Measurements from ENCODE around the gene VKORC1L1. TPM values are rescaled to one million over a fixed set of nuclear protein-coding genes. Genes with fewer than 3 reads are reported as not detected.

The VKORC1L1 gene
- 9.7 and 10.4 TPM in 2 replicates for total RNA-seq

DNA sequence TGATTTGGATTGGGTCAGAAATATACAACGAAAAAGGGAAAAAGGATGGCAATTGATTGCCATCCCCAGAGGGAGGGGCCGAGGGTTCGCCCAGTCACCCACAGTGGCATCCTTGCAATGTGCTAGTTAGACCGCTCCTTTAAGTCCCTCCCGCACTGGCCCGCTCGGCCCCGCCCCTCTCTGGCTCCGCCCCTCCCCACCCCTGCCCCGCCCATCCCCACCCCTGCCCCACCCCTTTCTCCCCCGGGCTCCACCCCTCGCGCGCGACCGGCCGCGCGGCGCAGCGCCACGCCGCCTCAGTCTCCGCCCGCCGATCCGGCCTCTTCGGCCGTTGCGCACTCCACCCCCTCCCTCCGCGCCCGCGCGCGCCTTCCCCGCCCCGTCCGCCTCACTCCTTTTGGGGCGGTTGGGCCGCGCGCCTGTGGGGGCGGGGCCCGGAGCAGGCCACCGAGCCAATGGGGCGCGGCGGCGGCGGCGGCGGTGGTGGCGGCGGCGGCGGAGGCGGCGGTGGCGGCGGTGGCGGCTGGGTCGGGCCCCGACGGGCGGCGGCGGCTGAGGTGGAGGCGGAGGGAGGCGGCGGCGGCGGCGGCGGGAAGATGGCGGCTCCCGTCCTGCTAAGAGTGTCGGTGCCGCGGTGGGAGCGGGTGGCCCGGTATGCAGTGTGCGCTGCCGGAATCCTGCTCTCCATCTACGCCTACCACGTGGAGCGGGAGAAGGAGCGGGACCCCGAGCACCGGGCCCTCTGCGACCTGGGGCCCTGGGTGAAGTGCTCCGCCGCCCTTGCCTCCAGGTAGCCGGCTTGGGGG is at the start of gene VKORC1L1:
VKORC1L1 (plus strand) TSS at position 299 of the 806 bp plus-strand sequence; CDS start at position 597, 298 bp downstream.

DNA sequence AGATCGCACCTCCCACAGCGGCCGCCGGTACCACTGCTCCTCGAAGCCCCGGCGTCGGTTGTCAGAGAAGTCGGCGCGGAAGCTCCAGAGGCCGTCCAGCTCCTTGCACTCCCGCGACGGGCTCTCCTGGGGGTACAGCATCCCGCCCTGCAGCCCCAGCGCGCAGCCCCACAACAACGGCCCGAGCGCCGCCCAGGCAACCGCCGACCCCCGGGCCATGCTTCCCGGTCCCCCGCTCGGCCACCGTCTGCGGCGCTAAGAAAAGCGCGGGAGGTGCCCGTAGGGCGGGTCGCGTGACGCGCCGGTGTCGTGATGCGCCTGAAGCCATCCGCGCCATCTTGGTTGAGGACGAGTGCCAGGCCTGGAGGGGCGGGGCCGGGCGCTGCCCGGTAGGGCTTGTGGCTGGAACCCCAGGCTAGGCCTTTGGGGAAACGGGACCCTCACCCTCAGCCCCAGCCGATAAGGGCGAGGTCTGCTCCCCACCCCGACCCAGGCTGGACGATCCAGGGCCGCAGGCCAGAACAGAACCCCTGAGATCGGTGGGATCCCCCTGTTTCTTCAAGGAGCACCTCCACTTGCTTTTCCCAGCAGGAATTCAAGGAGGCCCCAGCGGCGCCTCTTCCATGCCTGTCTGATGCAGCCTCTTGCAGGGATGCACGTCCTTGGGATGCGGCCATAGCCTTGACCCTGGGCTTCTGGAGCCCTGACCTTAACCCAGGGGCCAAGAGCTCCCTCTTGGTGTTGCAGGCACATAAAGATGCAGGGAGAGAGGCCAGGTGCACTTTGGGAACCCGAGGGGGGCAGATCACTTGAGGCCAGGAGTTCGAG is 109.3 kb downstream of the VKORC1L1 start, which contains the start of gene GUSB:
GUSB (minus strand) TSS at position 249 of the 828 bp plus-strand sequence; CDS start at position 219, 30 bp downstream.

Other genes starting within 250 kb of the VKORC1L1 start
- gene GUSB, start 109.1 kb downstream of the VKORC1L1 start, total RNA-seq: 19.7 and 20.8 TPM in 2 replicates
- gene ASL, start 202.7 kb downstream of the VKORC1L1 start, total RNA-seq: 46.7 and 47.2 TPM in 2 replicates
- gene CRCP, start 241.8 kb downstream of the VKORC1L1 start, total RNA-seq: 22.7 and 23.6 TPM in 2 replicates